HepG2 (cell line): ENCODE measurements around the gene TPRN. TPM values are rescaled to one million over a fixed set of nuclear protein-coding genes. Genes with fewer than 3 reads are reported as not detected.

ENCODE experiments used
- ARNT ChIP-seq: fragments of 450-650 bp; IDR thresholded peaks from 2 replicates; pipeline ENCODE4 v1.6.1; 2017
- BRCA1 ChIP-seq: sonication (generic); formaldehyde crosslinking; IDR thresholded peaks from 2 replicates; pipeline ENCODE4 v1.4.0; 2020; ENCODE audit warnings: missing genetic modification reagents
- CSRNP1 ChIP-seq: sonication (generic); formaldehyde crosslinking; IDR thresholded peaks from 2 replicates; pipeline ENCODE4 v1.8.1; 2023; ENCODE audit warnings: mild to moderate bottlenecking, missing genetic modification reagents
- FOXA3 ChIP-seq: IDR thresholded peaks from 2 replicates; pipeline ENCODE4 v1.6.1; 2016; ENCODE audit warnings: missing genetic modification reagents, missing compliant biosample characterization
- IRF1 ChIP-seq: sonication (generic); formaldehyde crosslinking; IDR thresholded peaks from 2 replicates; pipeline ENCODE4 v1.4.0; 2020; ENCODE audit warnings: low read depth, mild to moderate bottlenecking, missing genetic modification reagents
- LRRFIP1 ChIP-seq: sonication (generic); formaldehyde crosslinking; conservative IDR thresholded peaks from 2 replicates; pipeline ENCODE4 v1.4.0; 2020; ENCODE audit warnings: missing genetic modification reagents
- PRPF4 ChIP-seq: fragments of 200-400 bp; formaldehyde crosslinking; IDR thresholded peaks from 2 replicates; pipeline ENCODE4 v1.6.1; 2016; ENCODE audit warnings: low read length, low read depth; ENCODE audit not compliant: poor library complexity, severe bottlenecking
- THRA ChIP-seq: sonication (generic); formaldehyde crosslinking; IDR thresholded peaks from 2 replicates; pipeline ENCODE4 v1.4.0; 2020; ENCODE audit warnings: missing genetic modification reagents, borderline replicate concordance
- TRAFD1 ChIP-seq: sonication (generic); formaldehyde crosslinking; IDR thresholded peaks from 2 replicates; pipeline ENCODE4 v1.5.1; 2020; ENCODE audit warnings: missing genetic modification reagents, mild to moderate bottlenecking, borderline replicate concordance
- ZBTB7A ChIP-seq: sonication (generic); formaldehyde crosslinking; IDR thresholded peaks from 2 replicates; pipeline ENCODE4 v1.8.0; 2022; ENCODE audit warnings: mild to moderate bottlenecking, missing genetic modification reagents
- ZMAT3 ChIP-seq: sonication (generic); formaldehyde crosslinking; conservative IDR thresholded peaks from 2 replicates; pipeline ENCODE4 v1.7.0; 2021; ENCODE audit warnings: missing genetic modification reagents
- ZMAT5 ChIP-seq: sonication (generic); formaldehyde crosslinking; IDR thresholded peaks from 2 replicates; pipeline ENCODE4 v1.5.0; 2020; ENCODE audit warnings: mild to moderate bottlenecking, low read depth, missing genetic modification reagents, borderline replicate concordance
- ZNF33B ChIP-seq: sonication (generic); formaldehyde crosslinking; IDR thresholded peaks from 2 replicates; pipeline ENCODE4 v1.5.1; 2020; ENCODE audit warnings: mild to moderate bottlenecking, missing genetic modification reagents
- ZNF513 ChIP-seq: sonication (generic); formaldehyde crosslinking; conservative IDR thresholded peaks from 2 replicates; pipeline ENCODE4 v1.5.0; 2020; ENCODE audit warnings: missing genetic modification reagents
- ZNF703 ChIP-seq: sonication (generic); formaldehyde crosslinking; IDR thresholded peaks from 2 replicates; pipeline ENCODE4 v1.5.1; 2020; ENCODE audit warnings: missing genetic modification reagents, mild to moderate bottlenecking, moderate library complexity, borderline replicate concordance
- ZSCAN30 ChIP-seq: sonication (generic); formaldehyde crosslinking; IDR thresholded peaks from 2 replicates; pipeline ENCODE4 v1.5.0; 2020; ENCODE audit warnings: mild to moderate bottlenecking, missing genetic modification reagents
- ZSCAN9 ChIP-seq: IDR thresholded peaks from 2 replicates; pipeline ENCODE4 v1.6.1; 2016; ENCODE audit warnings: borderline replicate concordance
- polyA plus RNA-seq, 8 experiments: library from polyadenylated mRNA; depleted of rRNA in 3 of 8; stranded (reverse) in 7 of 8; unstranded in 1 of 8; fragments of >200 nt; fragmentation: Illumina TruSeq in 4 of 8; extraction: Trizol in 4 of 8; gene quantifications; 2 replicates each; pipeline versions ENCODE4 v1.2.1 to v1.2.3, GENCODE V29; 2011 to 2016; ENCODE audit warnings: low read depth in 4 of 8, missing spikeins in 1 of 8, mixed read lengths in 1 of 8; ENCODE audit not compliant: insufficient read depth in 1 of 8
- total RNA-seq, 5 experiments: library from RNA; depleted of rRNA; stranded (reverse); fragments of >200 nt; fragmentation: Illumina TruSeq; extraction: Trizol; gene quantifications; 2 replicates each; pipeline ENCODE4 v1.2.3, GENCODE V29; 2016; ENCODE audit warnings: low read depth in 1 of 5

The TPRN gene
- total and polyA plus RNA-seq, 2 of the 13 experiments (the other 11 are each of a cell fraction or from before 2014, with no cell fraction given) = 10.1 to 19.2 TPM

- 0 out of 2 replicates have a peak, but pooled peaks have one; percentile 38 for TF ChIP-seq CSRNP1
- no peak for TF ChIP-seq FOXA3
- peak; percentile 43; the same call in 1 of the 2 replicates for TF ChIP-seq THRA (CRISPR knock-in tag)
- TF ChIP-seq ZNF33B (CRISPR knock-in tag) = no peak
- TF ChIP-seq PRPF4 = no peak
- TF ChIP-seq ZBTB7A (CRISPR knock-in tag) = no peak
- TF ChIP-seq TRAFD1 = no peak
- TF ChIP-seq ZMAT3 = no peak
- no peak for TF ChIP-seq ZSCAN30 (CRISPR knock-in tag)
- TF ChIP-seq ZSCAN9 (CRISPR knock-in tag) = no peak
- no peak for TF ChIP-seq ZNF513 (CRISPR knock-in tag)
- no peak for TF ChIP-seq LRRFIP1 (CRISPR knock-in tag)
- no peak for TF ChIP-seq ZNF703
- TF ChIP-seq ZMAT5 = no peak
- TF ChIP-seq ARNT = no peak
- TF ChIP-seq IRF1 (CRISPR knock-in tag) = no peak
- no peak for TF ChIP-seq BRCA1 (CRISPR knock-in tag)
Observed at GRCh38 chr9:137221506-137222111, 21.1 kb upstream of the TPRN start (continued).
